Measurements from ENCODE around the gene SYTL3.

GRCh38 chr6:158737082-158737709 lies 87.3 kb downstream of the SYTL3 start:
- TF ChIP-seq POLR2A (IDR thresholded peaks at IDR 0.05) (no peak), CTCF (IDR thresholded peaks at IDR 0.05) (no peak)
